M059J (cell line): ENCODE data around the gene VARS1. TPM values are rescaled to one million over a fixed set of nuclear protein-coding genes. Genes with fewer than 3 reads are reported as not detected.
"Not testable (repeated sequence)": the region's sequence is repeated elsewhere in the genome, so short reads cannot be mapped to it uniquely, and the experiment has no call there.

Source experiments
- DNase-seq: peaks from one replicate; pipeline ENCODE4 v3.0.0-alpha.2; 2012; ENCODE audit warnings: low read depth
- total RNA-seq: library from RNA; depleted of rRNA; stranded (reverse); fragments of >200 nt; shearing (Covaris generic); gene quantifications from 2 replicates; pipeline ENCODE4 v1.2.3, GENCODE V29; 2014

Gene VARS1
- total RNA-seq, 1 experiment from 2014 or later: 51.2 TPM

DNA sequence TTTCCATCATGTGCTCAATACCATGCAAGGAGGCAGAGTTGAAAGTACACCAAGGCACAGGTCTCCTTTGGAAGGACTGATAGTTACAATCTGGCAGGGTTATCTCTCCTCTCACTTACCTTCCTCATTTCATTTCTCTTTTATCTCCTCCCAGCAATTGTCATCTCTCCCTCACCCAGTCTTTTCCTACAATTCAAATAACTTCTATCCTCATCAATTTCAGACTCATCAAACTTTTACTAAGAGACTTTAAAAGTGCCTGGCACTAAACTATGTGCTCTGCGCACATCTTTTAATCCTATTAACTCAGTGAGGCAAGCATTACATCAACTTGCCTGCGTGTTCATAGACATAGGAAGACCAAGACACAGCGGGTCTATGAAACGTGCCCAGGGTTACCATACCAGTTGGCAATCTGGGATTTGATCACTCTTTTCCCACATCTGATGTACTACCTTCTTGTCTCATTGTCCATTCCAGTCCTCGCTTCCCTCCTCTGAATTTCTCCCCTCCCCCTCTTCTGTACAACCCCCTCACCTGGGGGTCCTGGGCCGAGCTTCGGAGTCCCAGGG is 1.2 kb downstream of the VARS1 start:
- peak; percentile 48 for DNase-seq

DNA sequence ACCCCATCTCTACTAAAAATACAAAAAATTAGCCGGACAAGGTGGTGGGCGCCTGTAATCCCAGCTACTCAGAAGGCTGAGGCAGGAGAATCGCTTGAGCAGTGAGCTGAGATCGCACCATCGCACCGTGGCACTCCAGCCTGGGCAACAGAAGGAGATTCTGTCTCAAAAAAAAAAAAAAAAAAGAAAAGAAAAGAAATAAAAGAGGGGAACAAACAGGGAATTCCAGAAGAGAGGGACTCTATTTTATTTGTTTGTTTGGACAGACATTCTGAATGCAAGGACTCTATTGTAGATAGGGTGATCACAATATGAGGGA is 1.7 kb downstream of the VARS1 start:
- not testable (repeated sequence) for DNase-seq

DNA sequence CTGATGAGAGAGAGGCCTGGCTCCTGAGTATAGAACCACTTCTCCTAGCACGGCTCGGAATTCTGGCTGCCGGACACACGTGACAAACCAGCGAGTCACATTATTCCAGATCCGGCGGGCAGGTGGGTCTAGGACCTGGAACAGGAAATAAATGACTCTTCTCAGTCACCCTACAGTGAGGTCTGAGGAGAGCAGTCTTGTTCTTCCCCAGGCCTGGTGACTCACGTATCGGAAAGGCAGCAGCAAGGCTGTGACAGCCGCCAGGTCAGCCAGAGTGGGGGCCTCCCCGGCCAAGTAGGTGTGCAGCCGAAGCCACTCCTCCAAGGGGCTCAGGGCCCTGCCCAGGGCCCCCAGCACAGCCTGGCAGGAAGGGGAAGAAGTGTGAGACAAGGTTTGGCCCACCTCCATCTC is 2.8 kb downstream of the VARS1 start:
- peak; percentile 96 for DNase-seq

DNA sequence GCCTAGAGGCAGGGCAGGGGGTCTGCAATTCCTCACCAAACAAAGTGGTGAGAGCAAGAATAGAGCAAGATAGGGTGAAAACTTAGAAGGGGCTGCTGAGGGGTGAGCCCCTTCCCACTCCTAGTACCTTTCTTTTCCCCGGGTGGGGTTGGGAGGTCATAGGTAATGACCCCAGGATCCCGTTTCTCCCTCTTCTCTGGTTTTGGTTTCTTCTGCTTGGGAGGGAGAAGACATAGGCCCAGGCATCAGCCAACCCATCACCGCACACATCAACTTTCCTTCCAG is 3.5 kb downstream of the VARS1 start:
- DNase-seq: no peak

DNA sequence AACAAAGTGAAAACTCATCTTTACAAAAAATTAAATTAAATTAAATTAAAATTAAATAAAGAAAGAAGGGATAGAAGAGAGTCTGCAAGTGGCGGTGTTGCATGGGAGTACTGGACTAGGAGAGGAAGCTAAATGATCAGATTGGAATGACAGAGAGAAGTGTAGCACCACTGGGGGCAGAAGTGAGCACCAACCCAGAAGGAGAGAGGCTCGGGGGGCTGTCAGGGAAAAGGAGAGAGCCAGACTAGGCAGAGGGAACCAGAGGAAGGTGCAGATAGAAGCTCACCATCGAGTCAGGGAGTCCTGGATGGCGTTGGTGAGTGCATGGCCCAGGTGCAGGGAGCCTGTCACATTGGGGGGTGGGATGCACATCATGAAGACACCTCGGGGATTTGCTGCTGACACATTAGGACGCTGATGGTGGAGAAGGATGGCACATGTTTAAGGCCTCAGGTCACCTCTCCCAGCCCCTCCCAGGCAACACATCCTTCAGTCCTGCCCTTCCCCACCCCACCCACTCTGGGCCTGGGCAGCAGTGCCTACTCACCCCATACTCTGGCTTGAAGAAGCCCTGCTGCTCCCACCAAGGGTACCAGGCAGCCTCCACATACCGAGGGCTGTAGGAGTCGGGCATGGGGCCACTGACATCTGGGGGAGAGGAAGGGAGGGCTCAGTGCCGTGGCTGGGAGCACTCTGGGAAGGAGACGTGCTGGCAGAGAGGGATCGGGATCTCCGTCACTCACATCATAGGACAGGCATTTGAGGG is 4.0 kb downstream of the VARS1 start:
- peak; percentile 45 for DNase-seq

DNA sequence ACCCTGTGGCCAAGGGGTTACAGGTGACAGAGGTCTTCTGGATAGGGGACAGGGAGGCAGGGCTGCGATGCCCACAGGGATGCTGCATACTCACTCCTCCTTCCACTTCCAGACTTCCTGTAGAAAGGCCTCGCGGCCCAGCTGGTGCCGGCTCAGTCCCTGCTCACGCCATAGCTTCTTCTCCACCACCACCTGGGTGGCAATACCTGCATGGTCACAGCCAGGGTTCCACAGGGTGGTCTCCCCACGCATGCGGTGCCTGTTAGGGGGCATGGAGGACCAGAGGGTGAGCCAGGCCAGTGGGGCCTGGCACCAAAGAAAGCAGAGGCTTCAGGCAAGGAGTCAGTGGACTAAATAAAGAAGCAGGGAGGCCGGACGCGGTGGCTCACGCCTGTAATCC is 10.1 kb downstream of the VARS1 start:
- no peak for DNase-seq

DNA sequence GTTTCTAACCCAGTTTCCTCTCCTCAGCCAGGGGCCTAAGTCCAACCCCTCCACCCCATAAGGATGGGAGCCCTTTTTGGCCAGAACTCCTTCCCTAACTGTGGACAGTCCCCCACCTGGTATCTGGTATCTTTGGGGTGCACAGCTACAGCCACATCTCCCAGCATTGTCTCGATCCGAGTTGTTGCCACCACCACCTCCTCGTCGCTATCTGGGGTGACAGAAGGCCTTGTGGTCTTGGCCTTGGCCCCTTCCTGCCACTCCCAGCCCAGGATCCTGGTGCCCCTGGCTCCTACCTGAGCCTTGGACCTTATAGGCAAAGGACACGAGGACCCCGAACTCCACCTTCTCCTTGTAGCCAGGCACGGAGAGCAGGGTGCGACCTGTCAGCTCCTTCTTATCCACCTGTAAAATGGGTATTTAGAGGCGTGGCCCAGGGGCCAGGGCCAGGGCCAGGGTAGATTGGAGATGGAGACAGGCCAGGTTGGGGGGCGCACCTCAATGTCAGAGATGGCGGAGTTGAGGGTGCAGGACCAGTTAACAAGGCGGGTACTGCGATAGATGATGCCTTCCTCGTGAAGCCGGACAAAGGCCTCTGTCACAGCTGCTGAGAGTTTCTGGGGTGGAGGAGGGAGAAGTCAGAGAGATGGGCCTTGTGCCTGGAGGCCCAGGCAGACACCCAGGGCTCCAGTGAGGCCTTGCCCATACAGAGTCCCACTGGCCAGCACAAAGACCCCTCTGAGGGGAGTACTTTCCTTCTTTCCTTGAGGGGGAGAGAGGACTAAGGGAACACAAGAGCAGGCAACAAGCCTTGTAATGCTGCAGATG is 11.2 kb downstream of the VARS1 start:
- no peak for DNase-seq

DNA sequence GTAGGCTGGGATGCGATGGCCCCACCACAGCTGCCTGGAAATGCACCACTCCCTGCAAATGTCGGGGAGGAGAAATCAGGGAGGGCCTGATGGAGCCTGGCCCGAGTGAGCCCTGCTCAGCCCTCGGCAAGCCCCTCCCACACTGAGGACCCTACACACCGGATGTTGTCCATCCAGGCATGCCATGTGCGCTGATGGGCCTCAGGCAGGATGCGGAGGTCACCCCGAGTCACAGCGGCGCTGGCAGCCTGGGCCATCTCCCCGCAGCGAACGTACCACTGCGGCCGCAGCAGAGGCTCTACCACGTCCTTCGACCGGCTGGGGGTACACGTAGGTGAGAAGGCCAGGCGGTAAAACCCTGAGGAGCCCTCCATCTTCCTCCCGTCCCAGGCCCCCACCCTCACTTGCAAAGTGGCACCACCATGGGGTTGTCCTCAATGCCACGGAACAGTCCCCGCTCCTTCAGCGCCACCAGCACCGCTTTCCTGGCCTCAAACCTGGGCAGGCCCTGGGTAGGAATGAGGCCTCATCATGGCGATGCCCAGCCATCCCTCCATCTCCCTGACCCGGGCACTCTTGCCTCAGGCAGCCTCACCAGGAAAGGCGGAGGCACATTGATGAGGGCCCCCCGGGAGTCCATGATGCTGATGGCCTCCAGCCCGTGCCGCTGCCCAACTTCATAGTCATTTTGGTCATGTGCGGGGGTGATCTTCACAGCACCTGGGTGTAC is 13.3 kb downstream of the VARS1 start:
- no peak for DNase-seq

DNA sequence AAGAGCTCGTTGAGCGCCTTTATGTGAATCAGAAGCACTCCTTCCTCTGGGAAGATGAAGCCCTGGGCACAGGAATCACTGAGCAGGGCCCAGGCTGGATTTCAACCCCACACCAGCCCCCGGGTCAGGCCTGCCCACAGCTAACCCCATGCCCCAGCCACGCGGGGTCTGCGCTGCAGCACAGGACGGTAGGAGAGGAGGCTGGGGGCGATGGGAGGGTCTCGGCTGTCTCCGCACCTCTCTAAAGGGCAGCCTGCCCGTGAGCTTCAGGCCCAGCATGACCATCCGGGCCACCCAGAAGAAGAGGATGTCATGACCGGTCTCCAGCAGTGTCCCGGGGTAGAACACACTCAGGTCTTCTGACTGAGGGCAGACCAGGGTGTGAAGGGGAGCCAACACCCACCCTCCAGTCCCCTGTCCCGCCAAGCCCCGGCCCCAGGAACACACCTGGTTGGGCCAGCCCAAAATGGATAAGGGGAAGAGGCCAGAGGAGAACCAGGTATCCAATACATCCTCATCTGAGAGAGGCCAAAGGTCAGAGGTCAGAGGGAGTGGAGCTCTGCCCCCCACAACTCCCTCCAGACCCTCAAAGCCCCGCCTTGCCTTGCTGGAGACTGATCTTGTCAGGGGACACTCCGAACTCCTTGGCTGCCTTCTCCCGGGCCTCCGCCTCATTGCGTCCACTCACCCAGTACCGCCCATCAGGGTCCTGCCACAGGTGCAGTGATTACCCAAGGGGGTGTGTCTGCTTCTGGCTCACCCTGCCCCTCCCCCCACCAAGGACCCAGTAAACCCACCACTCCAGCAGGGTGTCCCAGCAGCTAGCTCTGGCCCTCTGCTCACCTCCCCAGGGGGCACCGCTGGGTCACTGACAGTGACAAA is 14.1 kb downstream of the VARS1 start:
- no peak for DNase-seq

DNA sequence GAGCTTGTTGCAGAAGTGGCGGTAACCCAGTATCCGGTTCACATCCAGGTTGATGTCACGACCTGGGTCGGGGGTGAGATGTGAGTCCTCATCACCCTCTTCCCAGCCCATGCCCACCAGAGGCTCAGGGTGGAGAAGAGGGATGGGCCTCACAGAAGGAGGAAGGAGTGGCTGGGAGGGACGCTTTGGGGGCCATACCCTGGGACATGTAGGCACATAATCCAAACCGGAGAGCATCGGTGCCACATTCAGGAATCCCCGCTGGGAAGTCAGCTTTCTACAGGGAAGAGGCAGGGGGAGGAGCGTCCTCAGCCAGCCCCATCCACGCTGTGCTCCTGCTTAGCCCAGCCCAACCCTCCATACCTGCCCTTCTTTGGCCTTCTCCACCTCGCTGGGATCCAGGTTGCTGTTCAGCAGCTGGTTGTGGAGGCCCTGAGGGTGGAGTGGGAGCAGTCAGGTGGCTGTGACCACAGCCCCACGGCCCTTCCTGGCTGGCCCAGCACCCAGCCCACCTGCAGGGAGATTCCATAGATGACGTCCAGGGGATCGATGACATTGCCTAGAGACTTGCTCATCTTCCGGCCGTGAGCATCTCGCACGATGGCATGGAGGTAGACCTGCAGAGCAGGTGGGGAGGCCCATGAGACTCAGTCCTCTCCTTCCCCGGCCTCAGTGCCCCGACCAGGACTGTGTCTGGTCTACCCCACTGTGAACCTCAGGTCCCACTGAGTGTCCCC is 14.9 kb downstream of the VARS1 start:
- DNase-seq: no peak

DNA sequence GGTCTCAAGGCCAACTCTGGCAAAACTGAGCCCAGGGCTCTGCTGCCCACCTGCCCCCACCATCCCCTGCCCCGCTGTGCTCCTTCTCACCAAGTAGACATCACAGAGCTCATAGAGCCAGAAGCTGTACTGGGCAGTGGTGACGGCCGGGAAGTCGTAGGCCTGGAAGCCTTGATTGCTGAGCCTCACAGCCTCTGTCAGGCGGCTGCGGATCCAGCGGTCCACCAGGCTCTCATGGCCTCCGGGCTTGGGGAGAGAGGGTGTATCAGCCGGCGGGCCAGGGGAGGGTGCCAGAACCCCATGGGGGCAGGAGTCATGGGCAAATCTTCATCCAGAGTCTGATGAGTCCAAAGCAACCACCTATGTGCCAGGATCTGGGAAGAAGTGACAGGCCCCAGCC is 15.6 kb downstream of the VARS1 start:
- no peak for DNase-seq

DNA sequence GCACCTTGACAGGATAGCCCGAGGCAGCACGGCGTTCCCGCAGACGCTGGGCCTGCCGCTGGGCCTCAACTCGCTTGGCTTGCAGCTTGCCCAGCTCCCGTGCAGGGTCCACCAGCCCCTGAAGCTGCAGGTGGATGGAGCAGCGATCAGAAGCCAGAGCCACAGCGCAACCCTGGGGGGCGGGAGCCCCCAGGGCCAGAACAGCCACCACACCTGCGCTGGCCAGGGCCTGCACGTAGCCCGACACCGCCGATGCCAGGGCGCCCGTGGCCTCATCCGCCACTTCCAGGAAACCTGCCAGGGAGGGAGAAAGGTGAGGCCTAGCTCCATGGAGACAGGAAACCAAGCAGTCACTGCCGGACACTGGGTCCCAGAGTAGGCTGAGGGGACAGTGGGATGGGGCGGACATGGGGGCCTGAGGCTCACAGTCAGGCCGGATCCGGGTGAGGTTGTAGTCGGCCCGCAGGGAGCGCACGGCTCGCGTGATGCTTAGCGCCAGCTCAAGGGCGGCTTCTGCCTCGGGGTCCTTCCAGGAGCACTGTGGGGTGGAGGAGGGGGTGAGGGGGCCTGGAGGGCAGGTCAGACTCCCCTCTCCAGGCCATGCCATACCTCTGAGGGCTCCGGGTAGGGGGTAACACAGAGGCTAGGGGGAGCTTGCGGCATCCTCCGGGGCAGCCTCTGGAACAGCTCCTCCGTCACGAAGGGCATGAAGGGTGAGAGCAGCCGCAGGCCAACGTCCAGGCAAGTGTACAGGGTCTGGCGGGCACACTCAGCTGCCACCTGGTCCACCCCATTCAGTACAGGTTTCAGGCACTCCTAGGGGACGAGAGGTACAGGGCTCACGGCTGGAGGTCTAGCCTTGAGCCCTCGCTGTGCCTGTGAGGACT is 16.3 kb downstream of the VARS1 start:
- no peak for DNase-seq

DNA sequence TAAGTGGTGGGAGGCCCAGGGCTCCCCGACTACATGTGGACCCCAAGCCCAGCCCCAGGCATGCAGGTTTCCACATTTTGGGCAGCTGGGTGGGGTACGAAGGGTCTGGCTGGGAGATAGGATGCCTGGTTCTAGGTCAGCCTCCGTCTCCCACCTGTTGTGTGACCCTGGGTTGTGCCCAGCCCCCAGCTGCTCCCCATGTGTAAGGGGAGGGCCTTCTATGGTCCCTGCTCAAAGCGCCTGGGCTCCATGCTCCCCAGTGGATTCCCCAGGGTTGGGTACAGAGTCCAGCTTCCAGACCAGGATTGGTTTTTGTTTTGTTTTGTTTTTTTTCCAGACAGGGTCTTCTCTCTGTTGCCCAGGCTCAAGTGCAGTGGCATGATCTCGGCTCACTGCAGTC is 17.4 kb downstream of the VARS1 start:
- no peak for DNase-seq

DNA sequence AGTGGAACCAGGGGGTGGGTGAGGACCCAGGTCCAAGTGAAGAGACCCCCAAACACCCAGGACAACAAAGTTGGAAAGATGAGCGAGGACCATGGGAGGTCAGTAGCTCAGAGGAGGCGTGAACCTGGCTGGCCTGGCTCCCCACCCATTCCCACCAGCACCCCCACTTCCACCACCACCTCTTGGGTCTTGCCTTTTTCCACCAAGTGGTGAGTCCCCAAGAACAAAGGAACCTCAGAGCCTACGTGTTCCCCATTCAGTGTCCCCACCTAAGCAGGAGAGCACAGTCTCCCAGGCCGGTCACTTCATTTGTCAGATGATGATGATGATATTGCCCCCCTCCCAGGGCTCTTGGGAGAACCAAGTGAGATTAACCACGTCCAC is 17.9 kb downstream of the VARS1 start:
- DNase-seq: no peak

DNA sequence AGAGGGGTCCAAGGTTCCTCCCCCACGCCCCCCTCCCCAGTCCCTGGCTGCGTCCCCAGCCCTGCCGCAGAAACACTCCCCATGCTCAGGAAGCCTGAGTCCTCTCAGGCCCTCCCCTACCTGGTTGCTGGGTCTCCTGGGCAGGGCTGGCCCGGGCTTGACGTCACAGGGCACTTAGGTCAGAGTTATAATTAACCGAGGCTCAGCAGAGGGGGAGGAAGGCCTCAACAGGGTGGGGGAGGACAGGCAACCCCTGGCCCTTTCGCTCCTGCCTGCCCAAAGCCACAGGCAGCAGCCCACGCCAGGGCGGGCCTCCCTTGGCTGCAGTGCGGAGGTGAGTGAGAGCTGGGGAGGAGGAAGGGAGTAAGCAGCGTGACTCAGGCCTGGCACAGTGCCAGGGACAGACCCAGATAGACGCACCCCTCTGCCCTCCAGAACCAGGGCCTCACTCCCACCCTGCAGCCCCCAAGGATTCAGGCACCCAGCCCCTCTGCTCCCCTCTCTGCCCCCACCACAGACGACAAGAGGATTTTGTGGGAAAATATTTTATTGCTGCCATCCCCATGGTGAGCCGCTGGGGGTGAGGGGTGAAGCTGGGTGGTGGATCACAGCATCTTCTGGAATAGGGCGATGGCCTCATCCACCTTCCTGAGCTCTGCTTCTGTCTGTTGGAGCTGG is 18.4 kb downstream of the VARS1 start, which contains the start of gene VWA7:
Gene VWA7, minus strand, starts transcription at position 340 of the 678 bp plus-strand sequence. CDS start 549 bp downstream, outside the sequence.
- peak; percentile 95 for DNase-seq

DNA sequence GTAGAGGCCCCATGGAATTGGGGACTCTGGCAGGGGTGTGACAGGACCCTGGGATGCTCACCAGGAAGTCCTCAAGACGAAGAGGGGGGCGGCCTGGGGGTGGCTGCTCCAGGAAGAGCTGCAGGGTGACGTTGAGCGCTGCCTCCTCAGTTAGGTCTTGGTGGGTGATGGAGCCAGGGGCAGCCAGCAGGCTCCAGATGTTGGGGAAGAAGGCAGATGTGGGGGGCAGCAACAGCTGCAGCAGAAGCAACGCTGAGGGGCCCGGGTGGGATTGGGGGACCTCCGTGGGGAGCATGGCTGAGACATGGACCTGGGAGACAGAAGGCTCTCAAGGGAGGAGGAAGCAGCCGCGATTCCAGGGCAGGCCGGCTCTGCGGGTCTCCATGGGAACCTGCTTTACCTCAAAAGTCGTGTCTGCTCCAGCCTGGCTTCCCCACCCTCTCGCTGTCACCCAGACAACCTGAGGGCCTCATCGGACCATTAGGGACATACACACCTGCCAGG is 19.0 kb downstream of the VARS1 start:
- no peak for DNase-seq

DNA sequence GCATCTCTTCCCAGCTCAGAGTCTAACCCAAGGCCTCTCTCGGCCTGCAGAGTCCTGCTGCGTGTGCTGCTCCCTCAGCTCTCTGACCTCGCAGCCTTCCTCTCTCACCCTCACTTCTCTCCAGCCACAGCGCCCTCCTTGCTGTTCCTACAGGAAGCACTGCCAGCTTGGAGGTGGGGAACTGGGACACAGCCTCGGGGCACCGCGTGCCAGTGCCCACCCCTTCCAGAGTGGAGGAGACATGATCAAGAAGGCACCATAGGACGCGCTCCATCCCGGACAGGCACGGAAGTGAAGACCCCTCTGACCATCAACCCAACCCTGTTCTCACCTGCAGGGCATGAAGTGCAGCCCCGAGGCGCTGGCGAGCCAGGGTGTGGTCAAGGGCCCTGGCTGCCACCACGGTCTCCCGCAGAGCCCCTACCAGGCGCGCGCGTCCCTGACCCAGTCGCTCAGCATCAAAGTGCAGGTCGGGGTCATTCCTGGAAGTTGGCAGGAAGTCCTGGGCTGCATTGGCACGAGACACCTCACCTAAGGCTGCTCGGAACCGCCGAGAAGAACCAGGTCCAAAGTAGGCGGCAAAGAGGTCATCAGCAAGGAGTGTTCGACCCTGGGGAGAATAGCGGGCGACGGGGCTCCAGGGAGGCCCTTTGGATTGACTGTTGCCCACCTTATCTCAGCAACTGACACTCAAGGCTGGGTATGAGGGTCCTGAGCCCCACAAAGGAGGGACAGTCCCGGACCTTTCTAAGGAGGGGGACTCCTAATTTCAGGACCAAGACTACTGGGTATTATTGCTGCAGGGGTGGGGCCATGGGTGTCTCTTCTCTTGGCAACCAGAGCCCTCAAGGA is 19.7 kb downstream of the VARS1 start:
- no peak for DNase-seq

DNA sequence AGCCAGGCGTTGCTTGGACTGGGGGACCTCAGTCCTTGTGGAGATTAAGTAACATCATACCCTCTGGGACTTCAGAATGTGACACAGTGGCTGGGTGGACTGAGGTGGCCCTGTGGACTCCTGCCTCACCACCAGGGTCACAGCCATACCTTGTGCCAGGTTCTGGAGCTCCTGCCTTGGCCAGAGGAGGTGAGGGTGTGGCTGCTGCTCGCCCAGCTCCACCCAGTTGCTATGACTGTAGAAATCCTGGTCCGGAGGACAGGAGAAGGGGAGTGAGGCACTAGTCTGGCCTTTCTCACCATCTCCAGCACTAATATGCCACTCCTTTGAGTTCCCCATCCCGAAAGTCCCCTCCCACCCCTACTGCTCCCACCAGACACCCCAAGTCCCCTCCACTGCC is 20.4 kb downstream of the VARS1 start:
- no peak for DNase-seq
